HG02798 (cell line): ENCODE results near the gene HNRNPM.

ENCODE experiments used
- ATAC-seq: cut with Tn5 transposase; IDR thresholded peaks from one replicate; pipeline ENCODE4 v1.9.1; 2021; ENCODE audit warnings: mild to moderate bottlenecking; ENCODE audit not compliant: unreplicated experiment, poor library complexity

Gene HNRNPM

DNA sequence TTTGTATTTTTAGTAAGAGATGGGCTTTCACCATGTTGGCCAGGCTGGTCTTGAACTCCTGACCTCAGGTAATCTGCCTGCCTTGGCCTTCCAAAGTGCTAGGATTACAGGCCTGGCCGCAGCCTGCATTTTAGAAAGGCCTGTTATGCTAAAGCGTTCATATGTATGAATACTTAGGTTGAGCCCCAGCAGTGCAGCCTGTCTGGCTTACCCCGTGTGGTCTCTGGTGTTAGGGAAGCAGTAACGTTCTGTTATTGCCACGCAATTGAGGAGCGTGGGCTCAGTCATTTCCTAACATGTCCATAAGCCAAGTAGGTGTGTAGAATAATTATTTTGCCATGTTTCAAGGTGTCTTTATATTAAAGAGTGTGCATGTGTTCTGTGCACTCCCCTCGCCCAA is 14.3 kb downstream of the HNRNPM start:
- no peak for ATAC-seq

DNA sequence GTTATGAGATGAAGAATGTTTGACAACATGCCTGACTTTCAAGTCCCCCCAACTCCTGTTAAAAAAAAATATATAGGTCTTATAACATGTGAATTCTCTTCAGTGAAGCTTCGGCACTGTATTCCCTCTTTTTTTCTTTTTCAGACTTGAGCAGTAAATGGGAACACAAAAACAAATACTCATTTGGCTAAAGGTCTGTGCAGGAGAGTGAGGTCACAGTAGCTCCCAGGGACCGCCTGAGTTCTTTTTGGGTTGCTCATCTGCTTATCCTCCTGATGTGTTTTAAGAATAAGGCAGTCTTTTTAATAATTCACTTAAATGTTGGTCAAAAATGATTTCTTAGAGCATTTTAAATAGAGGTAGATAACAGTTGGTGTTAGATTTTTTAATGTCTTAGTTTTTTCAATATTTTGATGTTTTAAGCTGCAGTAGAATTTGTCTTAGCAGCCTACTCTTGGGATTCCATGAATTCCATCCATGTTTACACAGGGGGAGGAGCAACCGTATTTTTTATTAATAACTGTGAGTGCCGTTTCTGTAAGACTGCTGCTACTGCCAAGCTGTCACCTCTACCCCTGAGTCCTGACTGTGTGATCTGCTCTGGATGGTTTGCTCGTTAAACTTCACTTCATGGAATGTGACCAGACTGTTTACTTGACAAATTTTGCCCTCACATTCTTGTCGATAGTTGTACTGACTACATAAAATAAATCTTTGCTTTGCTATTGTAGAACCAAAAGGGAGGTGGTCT is 14.9 kb downstream of the HNRNPM start:
- no peak for ATAC-seq

DNA sequence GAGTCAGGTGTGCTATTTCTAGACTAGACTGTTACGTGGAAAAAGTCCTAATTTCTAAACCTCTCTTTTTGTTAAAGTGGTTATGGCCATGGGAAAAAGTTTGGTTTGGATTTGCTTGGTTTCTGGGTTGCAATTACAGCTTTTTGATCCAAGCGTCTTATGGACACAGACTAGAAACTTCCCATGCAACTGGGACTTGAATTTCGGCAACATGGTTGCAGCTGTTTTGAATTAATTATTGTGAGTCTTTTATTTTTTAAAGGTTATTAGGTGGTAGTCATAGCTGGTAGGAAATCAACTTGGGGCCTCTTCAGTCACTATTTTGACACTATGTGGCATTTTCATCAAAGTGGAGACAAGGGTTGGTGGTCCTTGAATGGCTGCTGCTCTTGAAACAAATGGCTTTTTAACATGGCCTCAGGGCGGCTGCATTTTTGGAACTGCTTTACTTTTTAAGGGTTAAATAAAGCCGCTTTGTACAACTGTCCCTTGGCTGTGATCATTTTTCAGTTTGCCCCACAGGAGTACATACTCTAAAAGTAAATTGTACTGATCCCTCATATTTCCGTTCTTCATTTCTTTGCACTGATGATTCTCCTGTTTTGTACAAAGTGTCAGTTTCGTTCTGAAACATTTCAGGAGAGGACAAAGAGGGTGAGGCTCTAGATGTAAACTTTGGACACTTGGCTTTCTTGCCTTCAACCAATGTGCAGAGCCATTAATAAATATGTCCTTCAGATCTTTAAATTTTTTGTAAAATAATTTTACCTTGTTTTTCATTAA is 15.9 kb downstream of the HNRNPM start:
- no peak for ATAC-seq

DNA sequence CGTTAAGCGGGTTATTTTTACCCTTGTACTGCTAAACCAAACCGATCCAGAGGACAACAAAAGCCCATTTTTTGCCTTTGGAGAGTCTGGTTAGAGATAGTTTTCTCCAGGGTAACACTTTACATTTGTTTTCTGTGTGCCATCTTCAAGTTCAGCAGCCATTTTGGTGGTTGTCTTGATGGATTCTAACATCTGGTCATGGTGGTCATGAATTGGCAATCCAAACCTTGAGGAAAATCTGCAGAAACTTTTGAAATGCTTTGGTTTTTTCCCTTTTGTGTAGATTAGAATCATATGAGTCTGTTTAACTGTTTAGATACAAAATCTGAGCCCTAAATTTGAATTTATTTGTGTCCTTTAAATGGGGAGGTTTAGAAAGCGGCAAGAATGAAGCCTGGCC is 16.6 kb downstream of the HNRNPM start:
- ATAC-seq: no peak

DNA sequence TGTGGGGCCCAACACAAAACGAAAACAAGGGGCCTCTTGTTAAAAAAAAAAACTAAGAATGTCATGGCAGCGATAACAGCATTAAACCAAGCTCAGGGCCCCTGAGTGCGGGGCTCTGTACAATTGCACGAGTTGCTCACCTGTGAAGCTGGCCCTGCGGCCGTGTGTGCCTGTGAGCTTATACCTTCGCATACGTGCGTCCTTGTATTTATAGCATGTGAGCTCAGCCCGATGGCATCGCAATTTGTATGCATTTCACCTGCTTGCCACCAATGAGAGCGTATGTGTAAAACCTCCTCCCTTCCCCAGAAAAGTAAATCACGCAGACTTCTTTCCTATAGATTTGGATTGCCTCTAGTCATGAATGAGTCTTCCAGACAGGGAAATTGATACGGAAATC is 17.1 kb downstream of the HNRNPM start:
- no peak for ATAC-seq

DNA sequence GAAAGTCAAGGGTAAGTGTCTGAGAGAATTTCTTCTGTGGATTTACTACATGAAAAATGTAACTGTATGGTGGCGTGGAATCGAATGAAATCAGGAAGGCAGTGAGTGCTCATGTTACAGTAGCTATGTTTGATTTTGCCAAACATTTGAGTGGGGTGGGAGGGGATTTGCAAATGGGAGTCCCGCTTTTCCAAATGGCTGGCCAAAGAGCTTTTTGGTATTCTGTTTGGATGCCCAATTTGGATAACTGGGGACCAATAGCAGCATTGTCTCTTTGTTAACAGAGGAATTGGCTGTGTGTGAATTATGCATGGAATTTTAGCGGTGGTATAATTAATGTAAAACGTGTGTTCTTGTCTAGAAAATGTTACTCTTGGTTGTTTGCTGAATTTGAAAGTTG is 17.8 kb downstream of the HNRNPM start:
- no peak for ATAC-seq

DNA sequence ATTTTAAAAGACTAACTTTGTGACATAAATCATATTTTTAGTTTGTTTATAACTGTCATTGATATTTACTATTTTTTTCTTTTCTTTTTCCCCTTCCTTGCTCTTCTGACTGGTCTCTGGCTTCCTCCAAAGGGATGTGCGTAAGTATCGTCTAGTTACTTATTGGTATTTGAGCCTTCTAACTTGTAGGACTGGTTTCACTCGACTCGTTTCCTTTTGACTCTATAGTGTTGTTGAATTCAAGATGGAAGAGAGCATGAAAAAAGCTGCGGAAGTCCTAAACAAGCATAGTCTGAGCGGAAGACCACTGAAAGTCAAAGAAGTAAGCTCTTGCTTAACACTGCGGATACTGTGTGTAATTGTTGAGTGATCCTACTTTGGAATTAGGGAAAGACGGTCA is 18.6 kb downstream of the HNRNPM start:
- ATAC-seq: no peak

DNA sequence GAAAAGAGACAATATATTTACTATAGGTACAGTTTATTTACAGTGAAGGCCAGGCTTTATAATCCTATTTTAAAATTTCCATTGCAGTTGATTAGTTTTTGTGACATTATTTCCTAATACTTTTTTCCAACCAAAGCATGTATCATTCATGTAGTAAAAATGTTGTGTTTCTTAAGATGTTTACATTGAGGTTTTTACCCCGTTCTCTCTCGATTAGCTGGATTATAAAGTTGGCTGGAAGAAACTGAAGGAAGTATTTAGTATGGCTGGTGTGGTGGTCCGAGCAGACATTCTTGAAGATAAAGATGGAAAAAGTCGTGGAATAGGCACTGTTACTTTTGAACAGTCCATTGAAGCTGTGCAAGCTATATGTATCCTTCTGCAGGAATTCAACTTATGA is 21.2 kb downstream of the HNRNPM start:
- ATAC-seq: no peak

DNA sequence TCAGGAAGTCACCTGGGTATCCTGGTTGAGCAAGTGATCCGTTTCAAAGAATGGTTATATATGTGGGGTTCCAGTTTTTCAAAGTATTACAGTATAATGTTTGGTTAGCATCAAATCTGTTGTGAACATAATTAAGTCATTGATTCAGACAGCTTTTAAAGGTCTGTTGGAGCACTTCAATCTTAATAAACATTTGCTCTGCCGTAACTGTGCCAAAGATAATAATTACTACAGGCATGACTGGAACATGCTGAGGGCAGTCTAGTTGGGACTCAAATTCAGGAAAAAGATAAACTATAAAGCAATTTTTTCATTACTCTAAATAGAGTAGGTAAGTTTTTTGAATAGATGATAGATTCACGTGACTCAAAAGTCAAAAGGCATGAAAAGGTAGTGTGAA is 23.3 kb downstream of the HNRNPM start:
- ATAC-seq: no peak

DNA sequence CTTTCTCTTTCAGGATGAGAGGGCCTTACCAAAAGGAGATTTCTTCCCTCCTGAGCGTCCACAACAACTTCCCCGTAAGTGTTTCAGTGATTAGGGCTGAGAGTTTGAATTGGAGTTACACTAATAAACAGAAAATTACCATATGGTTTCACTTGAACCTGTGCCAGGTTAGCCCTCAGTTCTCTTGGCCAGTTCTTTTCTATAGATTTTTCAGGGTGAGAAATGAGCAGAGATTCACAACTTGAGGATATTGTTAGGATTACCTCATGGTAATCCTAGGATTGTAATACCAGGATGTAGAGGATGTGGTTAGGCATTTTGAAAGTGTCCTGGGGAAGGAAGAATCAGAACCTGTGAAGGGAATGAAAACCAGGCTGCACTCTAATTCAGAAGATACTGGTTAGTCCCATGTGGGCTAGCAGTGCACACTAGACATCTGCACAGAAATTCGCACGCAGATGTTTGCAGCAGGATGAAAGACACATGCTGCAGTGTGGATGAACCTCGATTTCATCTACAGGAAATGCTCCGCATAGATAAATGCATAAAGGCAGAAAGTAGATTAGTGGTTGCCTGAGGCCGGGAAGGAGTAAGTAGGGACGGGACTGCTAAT is 24.1 kb downstream of the HNRNPM start:
- no peak for ATAC-seq

DNA sequence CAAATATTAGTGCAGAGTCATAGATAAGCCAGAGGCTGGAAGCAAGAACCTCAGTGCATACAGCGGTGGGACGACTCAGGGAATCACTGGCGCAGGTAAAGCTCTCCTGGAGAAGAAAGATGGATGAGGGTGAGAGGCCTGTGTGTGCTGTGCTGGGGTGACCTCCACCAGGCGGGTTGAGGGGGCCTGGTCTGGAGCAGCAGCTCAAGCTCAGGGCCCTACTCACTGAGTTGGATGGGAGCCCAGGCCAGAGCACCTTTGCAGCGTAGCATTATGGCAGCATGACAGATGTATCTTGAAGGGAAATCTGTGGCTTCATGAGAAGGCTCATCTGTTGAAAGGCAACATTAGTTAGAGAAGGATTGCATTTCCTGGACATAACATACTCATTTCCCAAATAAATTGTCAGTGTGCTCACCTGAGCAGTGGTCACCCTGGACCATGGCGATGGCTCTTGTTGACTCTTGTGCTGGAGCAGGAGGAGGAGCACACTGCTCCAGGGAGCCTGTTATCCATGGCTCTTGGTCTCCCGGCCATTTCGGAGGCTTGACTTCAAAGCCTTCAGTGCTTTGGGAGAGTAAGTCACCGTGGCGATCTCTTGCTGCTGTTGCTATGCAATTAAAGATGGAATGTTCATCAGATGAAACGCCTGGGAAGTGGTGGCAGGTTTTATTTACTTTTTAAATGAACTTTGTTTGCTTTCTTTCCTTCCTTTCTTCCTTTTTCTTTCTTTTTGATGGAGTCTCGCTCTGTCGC is 25.0 kb downstream of the HNRNPM start:
- ATAC-seq: no peak

DNA sequence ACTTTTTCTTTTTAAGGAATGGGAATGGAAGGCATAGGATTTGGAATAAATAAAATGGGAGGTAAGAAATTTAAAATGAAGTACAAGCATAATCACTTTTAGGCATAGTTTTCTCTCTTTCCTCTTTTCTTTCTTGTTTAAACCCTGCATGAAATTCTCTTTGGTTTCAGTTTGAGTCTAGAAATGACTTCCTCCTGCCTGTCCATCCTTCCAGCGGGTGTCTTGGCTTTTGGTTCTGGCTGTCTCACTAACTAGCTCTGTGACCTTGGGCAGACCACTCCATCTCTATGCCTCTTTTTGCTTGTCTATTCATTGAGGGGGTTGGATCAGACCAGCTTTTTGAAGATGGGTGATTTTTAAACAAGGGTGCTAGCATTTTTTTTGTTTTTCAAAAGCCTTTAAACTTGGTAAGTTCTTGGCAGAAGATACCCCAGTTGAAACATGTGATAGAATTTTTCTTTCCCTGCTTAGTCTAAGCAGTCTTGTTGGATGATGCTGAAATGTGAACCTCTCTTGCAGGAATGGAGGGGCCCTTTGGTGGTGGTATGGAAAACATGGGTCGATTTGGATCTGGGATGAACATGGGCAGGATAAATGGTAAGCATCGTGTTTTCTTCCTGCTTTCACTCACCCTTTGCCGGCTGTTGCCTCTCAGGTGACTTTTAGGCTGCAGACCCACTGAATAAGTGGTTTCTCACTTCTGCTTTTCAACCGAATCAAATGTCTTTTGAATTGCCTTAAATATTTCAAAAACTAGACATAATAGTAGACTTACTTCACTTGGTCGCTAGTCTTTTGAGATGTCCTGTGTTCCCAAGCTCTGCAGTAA is 29.1 kb downstream of the HNRNPM start:
- ATAC-seq: peak; percentile 57

DNA sequence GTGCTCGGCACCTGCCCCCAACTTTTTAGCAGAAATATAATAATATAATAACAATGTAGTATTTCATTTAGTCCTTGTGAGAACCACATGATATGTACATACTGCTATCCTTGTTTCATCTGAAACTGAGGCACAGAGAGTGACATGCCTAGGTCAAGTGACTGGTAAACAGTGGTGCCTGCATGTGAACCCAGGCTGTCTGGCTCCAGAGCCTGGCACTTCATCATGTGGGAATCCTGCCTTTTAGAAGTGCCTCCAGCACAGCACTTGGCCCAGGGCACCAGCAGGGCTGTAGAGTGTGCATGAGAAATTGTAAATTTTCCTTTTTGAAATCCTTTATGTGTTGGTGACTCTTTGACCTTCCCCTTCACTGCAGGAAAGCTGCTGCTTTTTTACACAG is 30.2 kb downstream of the HNRNPM start:
- no peak for ATAC-seq

DNA sequence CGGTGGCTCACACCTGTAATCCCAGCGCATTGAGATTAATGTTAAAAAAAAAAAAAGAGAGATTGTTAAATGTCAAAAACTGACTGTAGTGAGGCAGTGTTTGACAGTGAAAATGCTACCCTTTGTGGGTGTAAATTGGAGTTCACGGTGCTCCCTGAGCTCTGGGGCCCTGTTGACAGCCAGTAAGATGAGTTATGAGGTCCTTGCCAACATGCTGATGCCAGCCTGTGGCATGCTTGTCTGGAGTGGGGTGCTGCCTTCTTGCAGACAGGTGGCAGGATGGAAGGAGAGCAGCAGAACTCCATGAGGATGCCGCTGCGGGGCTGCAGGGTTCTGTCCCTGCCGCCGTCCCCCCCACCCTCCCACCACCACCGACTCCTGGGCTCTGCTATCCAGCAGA is 31.7 kb downstream of the HNRNPM start:
- no peak for ATAC-seq

DNA sequence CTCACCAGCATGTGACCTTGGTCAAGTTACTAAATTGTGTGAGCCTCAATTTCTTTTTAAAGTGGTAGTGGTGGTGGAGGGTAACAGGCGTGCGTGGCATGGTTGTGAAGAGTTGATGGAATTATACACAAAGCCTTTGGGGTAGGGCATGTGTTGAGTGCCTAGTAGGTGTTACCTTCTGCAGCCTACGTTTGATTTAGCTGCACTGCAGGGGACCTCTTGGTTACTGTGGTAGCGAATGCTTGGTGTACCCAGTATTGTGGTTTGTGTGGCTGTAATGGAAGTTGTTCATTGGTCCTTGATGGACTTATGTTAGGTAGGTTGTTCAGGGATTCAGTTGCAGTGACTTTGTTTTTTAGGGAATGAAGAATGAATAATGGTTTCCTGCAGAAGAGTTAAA is 33.1 kb downstream of the HNRNPM start:
- no peak for ATAC-seq

DNA sequence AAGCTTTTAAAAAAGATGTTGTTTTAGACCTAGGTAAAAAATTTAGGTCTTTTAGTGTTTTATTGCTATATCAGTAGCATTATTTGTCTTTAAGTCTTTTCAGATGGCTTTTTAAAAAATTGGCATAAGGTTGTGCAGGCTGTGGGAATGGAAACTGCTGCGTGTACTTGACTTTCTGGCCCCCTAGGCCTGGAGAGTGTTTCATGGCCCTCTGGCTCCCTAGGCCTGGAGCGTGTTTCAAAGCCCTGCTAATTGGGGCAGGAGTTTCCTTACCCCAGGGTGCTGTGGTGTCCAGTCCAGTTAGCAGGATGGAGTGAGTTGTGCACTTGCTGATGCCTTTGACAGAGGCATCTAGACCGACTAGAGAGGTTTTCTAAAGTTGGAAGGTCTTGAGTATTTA is 33.8 kb downstream of the HNRNPM start:
- no peak for ATAC-seq

DNA sequence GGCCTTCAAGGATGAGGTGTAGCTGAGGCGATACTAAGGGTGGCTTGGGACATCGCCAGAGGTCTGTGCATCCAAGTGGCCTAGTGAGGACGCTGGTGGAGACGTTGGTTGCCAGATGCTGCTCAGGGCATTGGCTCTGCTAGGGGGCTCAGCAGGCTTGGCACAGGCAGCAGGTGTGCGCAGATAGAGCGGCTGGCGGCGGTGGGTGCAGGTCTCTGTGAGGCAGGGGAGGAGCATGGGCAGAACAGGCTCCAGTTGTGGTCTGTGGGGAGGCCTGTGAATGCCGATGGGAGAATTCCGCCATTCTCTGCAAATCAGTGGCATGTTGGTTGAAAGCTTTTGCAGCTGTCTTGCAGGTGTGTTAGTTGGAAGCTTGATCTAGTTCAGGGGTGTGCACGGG is 36.4 kb downstream of the HNRNPM start:
- no peak for ATAC-seq

DNA sequence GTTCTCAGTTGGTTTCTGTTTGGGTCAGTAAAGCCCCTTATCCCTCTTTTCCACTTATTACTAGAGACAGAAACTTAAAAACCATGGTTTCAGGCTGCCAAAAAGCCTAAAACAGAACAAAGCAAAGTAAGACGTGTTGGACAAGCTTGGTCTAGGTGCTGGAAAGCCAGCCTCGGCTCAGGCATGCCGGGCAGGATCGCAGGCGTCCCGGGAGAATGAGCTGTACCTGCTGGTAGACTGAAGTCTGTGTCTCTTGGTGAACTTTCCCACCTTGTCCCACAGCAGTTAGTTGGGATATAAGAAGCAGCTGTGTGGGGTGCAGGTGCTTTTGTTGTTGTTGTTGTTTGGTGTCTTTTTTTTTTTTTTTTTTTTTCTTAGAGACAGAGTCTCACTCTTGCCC is 36.8 kb downstream of the HNRNPM start:
- no peak for ATAC-seq

DNA sequence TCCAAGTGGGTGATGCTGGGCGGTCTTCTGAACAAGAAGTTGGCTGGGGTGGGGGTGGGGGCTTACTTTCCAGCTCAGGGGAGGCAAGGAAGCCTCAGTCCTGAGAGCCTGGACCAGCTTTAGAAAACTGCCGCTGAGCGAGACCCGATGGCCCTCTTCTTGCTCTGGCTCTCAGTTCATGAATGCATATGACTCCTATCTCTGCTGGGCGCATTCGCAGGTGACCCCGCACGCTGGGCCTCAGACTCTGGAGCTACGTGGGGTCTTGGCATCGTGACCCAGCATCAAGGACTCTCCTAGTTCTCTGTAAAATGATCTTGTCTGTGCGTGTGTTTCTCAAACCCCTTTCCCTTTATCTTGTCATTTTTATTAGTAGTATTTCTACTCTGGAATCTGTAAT is 37.9 kb downstream of the HNRNPM start:
- ATAC-seq: no peak

DNA sequence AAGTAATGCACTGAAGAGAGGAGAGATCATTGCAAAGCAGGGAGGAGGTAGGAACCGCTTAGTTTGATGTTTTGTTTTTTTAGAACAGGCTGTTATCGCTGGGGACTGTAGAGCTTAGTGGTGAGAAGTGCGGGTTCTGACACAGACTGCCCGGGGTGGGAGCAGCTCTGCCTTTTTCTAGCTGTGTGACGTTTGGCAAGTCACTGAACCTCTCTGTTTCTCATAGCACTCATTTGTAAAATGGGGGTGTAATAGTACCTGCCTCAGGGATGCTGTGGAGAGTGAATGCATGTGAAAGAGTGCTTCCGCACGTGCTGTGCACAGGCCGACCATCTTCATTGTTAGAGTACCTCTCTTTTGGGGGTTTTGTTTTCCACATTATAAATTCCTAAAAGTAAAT is 38.4 kb downstream of the HNRNPM start:
- no peak for ATAC-seq
